HS-27A (cell line): Measurements from ENCODE around the gene ZNF227.
"Not testable (repeated sequence)": the region's sequence is repeated elsewhere in the genome, so short reads cannot be mapped to it uniquely, and the experiment has no call there.

Experiments used
- DNase-seq: peaks from one replicate; pipeline ENCODE4 v3.0.0-alpha.2; 2012; ENCODE audit warnings: low read depth, missing footprints

ZNF227 gene

GRCh38 chr19:44212250-44212865 is at the start of gene ZNF227:
Gene ZNF227 (plus strand): TSS chr19:44212532. CDS start chr19:44217793, 5,261 bp downstream.
- peak; percentile 96 for DNase-seq

GRCh38 chr19:44163789-44164188 is 48.5 kb upstream of the ZNF227 start:
- DNase-seq = no peak

DNA sequence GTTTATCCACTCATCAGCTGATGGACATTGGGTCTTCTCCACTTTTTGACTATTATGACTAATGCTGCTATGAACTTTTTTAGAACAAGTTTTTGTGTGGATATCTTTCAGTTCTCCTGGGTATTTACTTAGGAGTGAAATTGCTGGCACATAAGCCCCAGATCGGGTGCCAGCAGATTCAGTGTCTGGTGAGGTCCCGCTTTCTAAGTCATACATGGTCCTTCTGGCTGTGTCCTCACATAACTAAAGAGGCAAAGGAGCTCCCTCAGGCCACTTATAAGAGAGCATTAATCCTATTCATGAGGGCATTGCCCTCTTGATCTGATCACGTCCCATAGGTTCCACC is 48.0 kb upstream of the ZNF227 start:
- DNase-seq = no peak

- peak; percentile 97 for DNase-seq
These were observed 47.4 kb upstream of the ZNF227 start, which contains the start of gene ZNF226 for GRCh38 chr19:44164673-44165512. Gene ZNF226 (plus strand): TSS chr19:44165100. CDS start chr19:44170081, 4,981 bp downstream.

- not testable (repeated sequence) for DNase-seq
These were observed 41.7 kb upstream of the ZNF227 start for GRCh38 chr19:44170660-44171059.

- no peak for DNase-seq
These were observed 35.7 kb upstream of the ZNF227 start for GRCh38 chr19:44176590-44176989.

- DNase-seq = no peak
These were observed 31.4 kb upstream of the ZNF227 start for GRCh38 chr19:44180968-44181367.

DNA sequence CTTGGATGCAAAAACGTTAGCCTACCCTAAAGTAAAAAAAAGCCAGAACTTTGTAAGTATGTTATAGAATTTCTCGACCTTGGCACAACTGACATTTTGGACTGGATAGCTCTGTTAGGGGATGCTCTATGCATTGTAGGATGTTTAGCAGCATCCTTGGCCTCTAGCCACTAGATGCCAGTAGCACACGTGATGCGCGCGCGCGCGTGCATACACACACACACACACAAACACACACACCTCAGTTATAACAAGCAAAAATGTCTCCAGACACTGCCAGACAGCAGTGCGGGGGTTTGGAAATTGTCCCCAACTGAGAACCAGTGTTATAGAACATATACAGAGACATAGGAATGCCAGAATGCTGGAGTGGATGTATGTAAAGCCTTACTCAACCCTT is 30.2 kb upstream of the ZNF227 start:
- no peak for DNase-seq

DNA sequence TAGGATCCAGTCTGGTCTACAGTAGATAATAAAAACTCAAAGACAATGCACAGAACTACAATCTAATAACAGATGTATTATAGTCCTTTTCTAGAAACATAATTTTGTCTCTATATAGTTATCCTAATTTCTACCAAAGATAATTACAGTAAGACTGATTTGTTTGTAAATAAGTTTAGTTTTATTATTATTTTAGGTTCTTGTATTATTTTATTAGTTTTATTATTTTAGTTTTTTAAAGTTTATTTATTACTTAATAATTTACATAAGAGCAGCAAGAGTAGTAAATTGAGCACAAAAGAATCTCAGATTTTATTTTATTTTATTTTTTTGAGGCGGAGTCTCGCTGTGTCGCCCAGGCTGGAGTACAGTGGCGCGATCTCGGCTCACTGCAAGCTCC is 22.3 kb upstream of the ZNF227 start:
- no peak for DNase-seq

GRCh38 chr19:44192127-44192526 is 20.2 kb upstream of the ZNF227 start:
- no peak for DNase-seq

DNA sequence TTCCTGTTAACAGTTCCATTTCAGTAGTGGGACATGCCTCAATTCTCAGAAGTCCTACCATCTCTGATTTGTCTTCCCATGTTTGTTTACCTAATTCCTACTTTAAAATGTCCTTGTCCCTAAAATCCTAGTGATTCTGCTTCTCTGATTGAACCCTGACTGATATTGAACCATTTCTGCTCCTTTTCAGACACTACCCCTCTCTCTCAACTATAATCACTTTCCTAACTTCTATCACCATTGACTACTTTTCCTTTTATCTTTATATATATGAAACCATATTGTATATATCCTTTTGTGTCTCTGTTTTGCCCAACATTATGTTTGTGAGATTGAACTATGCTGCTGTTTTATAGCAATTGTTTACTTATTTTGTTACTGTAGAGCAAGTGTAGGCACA is 15.6 kb upstream of the ZNF227 start:
- no peak for DNase-seq

- no peak for DNase-seq
These were observed 9.9 kb upstream of the ZNF227 start for GRCh38 chr19:44202470-44202869.

DNA sequence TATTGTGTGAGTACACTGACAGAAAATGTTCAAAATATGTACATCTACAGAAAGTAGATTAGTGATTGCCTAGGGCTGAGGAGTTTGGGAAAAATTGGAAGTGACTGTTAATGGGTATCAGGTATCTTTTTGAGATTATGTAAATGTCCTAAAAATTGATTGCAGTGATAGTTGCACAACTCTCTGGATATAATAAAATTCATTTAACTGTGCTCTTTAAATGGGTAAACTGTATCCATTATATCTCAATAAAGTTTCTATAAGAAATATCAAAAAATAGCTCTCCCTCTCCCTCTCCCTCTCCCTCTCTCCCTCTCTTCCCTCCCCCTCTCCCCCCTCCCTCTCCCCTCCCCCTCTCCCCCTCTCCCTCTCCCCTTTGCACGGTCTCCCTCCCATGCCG is 9.4 kb upstream of the ZNF227 start:
- DNase-seq = no peak

- not testable (repeated sequence) for DNase-seq
These were observed 8.5 kb upstream of the ZNF227 start for GRCh38 chr19:44203877-44204276.

- no peak for DNase-seq
These were observed 7.6 kb upstream of the ZNF227 start for GRCh38 chr19:44204772-44205171.

DNA sequence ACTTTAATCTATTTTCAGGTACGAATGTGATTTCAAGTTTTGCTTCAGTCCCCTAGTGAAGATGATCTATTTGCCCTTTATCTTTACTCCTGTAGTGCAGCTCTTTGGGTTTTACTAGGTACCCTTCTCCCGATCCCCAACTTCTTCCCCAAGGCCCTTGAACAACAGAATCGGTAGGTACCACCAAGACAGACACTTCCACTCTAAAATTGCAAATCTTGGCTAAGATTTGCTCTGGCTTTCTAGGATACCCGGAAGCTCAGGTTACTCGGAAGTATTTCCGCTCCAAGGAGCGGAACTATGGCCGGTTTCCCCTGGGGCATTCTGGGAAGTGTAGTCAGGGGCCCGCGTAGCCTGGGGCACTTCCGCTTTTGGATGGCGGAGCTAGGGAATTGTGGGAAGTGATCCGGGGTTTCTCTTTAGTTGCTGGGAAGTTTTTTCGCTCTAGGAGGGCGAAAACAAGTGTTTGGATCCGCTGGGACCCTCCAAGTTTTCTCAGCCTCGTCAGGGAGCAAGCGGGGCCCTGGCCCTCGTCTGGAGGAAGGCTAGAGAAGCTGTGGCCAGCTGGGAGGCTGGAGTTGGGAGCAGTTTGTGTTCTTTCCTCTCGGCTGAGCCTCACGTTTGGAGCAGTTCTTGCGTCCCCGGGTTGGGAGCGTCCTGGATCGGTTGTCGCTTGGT is 5.1 kb upstream of the ZNF227 start:
- peak; percentile 85 for DNase-seq

DNA sequence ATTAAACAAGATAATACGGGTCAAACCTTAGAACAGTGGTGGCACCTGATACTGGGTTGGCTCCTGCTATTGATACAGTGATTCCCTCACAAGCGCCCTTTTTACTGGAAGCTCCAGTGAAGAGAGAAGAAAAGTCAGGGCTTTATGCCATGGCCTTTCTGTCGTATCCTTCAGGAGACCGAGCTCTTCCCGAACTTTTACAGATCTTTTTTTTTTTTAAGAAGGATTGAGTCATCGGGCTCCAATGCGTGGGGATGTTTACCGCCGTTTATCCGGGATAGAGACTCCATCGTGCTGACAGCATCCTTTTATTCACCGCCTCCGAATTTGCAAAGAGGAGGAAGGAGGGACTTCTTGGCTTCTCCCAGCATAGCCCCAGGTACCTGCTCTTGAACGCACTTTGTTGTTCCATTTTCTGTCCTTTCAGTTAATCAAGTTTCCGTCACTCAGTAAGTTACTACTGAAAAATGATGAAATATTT is 574 bp downstream of the ZNF227 start:
- DNase-seq = no peak

- DNase-seq = not testable (repeated sequence)
These were observed 7.6 kb downstream of the ZNF227 start for GRCh38 chr19:44219926-44220325.

DNA sequence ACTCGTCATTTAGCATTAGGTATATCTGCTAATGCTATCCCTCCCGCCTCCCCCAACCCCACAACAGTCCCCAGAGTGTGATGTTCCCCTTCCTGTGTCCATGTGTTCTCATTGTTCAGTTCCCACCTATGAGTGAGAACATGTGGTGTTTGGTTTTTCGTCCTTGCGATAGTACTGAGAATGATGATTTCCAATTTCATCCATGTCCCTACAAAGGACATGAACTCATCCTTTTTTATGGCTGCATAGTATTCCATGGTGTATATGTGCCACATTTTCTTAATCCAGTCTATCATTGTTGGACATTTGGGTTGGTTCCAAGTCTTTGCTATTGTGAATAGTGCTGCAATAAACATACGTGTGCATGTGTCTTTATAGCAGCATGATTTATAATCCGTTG is 8.4 kb downstream of the ZNF227 start:
- DNase-seq = not testable (repeated sequence)

- not testable (repeated sequence) for DNase-seq
These were observed 9.0 kb downstream of the ZNF227 start for GRCh38 chr19:44221291-44221690.

- DNase-seq = no peak
These were observed 16.0 kb downstream of the ZNF227 start for GRCh38 chr19:44228318-44228717.

DNA sequence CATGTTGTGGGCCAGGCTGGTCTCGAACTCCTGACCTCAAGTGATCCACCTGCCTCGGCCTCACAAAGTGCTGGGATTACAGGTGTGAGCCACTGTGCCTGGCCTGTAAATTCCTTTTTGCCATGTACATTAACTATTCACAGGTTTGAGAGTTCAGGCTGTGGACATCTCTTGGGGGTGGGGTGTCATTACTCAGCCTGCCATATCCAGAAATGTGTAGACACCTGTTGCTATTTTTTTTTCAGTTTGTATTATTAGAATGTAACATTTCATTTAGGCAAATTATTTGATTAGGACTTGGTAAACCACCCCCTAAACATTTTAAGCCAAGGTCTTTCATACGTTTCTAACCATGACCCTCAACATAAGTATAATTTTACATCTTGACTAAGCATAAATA is 20.5 kb downstream of the ZNF227 start:
- DNase-seq = no peak

DNA sequence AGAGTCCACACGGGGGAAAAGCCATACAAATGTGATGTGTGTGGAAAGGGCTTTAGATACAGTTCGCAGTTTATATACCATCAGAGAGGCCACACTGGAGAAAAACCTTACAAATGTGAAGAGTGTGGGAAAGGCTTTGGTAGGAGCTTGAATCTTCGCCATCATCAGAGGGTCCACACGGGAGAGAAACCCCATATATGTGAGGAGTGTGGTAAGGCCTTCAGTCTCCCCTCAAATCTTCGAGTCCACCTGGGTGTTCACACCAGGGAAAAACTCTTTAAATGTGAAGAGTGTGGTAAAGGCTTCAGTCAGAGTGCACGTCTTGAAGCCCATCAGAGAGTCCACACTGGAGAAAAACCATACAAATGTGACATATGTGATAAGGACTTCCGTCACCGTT is 24.1 kb downstream of the ZNF227 start:
- no peak for DNase-seq
